ENCODE results near the gene ZDHHC14.

DNA sequence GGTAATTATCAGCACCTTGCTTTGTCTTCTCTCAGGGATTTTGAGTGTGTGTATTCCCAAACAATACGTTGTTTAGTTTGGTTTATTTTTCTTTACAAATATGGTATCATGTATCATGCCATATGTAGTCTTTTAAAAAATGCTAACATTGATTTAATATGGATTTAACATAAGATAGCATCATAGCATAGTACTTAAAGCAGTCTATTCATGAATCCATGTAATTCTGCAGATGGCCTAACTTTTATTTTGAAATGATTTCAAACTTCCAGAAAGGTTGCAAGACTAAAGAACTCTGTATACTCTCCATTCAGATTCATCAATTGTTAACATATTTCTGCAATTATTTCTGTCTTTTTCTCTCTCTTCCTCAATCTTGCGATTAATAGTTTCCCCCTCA is 7.9 kb downstream of the ZDHHC14 start:
- TF ChIP-seq, protein P1, sequence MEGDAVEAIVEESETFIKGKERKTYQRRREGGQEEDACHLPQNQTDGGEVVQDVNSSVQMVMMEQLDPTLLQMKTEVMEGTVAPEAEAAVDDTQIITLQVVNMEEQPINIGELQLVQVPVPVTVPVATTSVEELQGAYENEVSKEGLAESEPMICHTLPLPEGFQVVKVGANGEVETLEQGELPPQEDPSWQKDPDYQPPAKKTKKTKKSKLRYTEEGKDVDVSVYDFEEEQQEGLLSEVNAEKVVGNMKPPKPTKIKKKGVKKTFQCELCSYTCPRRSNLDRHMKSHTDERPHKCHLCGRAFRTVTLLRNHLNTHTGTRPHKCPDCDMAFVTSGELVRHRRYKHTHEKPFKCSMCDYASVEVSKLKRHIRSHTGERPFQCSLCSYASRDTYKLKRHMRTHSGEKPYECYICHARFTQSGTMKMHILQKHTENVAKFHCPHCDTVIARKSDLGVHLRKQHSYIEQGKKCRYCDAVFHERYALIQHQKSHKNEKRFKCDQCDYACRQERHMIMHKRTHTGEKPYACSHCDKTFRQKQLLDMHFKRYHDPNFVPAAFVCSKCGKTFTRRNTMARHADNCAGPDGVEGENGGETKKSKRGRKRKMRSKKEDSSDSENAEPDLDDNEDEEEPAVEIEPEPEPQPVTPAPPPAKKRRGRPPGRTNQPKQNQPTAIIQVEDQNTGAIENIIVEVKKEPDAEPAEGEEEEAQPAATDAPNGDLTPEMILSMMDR (IDR thresholded peaks at IDR 0.05), result no peak
- no peak for TF ChIP-seq POLR2A (IDR thresholded peaks at IDR 0.05; ENCODE audit: low read length)
- no peak for TF ChIP-seq RNF2 (IDR thresholded peaks at IDR 0.05; ENCODE audit: borderline replicate concordance, low read depth)
- TF ChIP-seq, protein P2, sequence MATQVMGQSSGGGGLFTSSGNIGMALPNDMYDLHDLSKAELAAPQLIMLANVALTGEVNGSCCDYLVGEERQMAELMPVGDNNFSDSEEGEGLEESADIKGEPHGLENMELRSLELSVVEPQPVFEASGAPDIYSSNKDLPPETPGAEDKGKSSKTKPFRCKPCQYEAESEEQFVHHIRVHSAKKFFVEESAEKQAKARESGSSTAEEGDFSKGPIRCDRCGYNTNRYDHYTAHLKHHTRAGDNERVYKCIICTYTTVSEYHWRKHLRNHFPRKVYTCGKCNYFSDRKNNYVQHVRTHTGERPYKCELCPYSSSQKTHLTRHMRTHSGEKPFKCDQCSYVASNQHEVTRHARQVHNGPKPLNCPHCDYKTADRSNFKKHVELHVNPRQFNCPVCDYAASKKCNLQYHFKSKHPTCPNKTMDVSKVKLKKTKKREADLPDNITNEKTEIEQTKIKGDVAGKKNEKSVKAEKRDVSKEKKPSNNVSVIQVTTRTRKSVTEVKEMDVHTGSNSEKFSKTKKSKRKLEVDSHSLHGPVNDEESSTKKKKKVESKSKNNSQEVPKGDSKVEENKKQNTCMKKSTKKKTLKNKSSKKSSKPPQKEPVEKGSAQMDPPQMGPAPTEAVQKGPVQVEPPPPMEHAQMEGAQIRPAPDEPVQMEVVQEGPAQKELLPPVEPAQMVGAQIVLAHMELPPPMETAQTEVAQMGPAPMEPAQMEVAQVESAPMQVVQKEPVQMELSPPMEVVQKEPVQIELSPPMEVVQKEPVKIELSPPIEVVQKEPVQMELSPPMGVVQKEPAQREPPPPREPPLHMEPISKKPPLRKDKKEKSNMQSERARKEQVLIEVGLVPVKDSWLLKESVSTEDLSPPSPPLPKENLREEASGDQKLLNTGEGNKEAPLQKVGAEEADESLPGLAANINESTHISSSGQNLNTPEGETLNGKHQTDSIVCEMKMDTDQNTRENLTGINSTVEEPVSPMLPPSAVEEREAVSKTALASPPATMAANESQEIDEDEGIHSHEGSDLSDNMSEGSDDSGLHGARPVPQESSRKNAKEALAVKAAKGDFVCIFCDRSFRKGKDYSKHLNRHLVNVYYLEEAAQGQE (IDR thresholded peaks at IDR 0.05), result no peak
- no peak for TF ChIP-seq EP300 (IDR thresholded peaks at IDR 0.05)
- no peak for TF ChIP-seq HDAC2 (IDR thresholded peaks at IDR 0.05)
- no peak for TF ChIP-seq CHD4 (IDR thresholded peaks at IDR 0.05; ENCODE audit: borderline replicate concordance)
- no peak for TF ChIP-seq RAD21 (conservative IDR thresholded peaks at IDR 0.05 in 1 of 2, IDR thresholded peaks at IDR 0.05 in 1 of 2)
- TF ChIP-seq MYC (IDR thresholded peaks at IDR 0.05; ENCODE audit: borderline replicate concordance, low read length), result no peak
- TF ChIP-seq EHMT2 (IDR thresholded peaks at IDR 0.05; ENCODE audit: low read depth), result no peak
- no peak for TF ChIP-seq HOXA7 (CRISPR knock-in tag; IDR thresholded peaks at IDR 0.05)

Measured in A549 (cell line).